ENCODE data around the gene CNTNAP5.

Gene CNTNAP5

GRCh38 chr2:124264551-124265091 is 239.5 kb downstream of the CNTNAP5 start:
- DNase-seq (ENCODE audit: low read depth in 2 of 2) = no peak

GRCh38 chr2:124267794-124268193 is 242.7 kb downstream of the CNTNAP5 start:
- DNase-seq (ENCODE audit: low read depth in 2 of 2) = no peak

GRCh38 chr2:124269348-124269747 is 244.3 kb downstream of the CNTNAP5 start:
- DNase-seq (ENCODE audit: low read depth in 2 of 2) = no peak

- no peak for DNase-seq (ENCODE audit: low read depth in 2 of 2)
Observed at GRCh38 chr2:124272261-124272841, 247.3 kb downstream of the CNTNAP5 start.

- DNase-seq (ENCODE audit: low read depth in 2 of 2) = no peak
Observed at GRCh38 chr2:124281541-124281940, 256.5 kb downstream of the CNTNAP5 start.

GRCh38 chr2:124283096-124283495 is 258.0 kb downstream of the CNTNAP5 start:
- DNase-seq (ENCODE audit: low read depth in 2 of 2) = no peak

GRCh38 chr2:124286089-124286783 is 261.1 kb downstream of the CNTNAP5 start:
- no peak for DNase-seq (ENCODE audit: low read depth in 2 of 2)

GRCh38 chr2:124289060-124289459 is 264.0 kb downstream of the CNTNAP5 start:
- no peak for DNase-seq (ENCODE audit: low read depth in 2 of 2)

GRCh38 chr2:124289615-124290014 is 264.5 kb downstream of the CNTNAP5 start:
- no peak for DNase-seq (ENCODE audit: low read depth in 2 of 2)

- DNase-seq (ENCODE audit: low read depth in 2 of 2) = no peak
Observed at GRCh38 chr2:124296470-124296869, 271.4 kb downstream of the CNTNAP5 start.

- no peak for DNase-seq (ENCODE audit: low read depth in 2 of 2)
Observed at GRCh38 chr2:124301915-124302314, 276.8 kb downstream of the CNTNAP5 start.

GRCh38 chr2:124308319-124309062 is 283.4 kb downstream of the CNTNAP5 start:
- DNase-seq (ENCODE audit: low read depth in 2 of 2) = no peak

GRCh38 chr2:124309563-124310138 is 284.6 kb downstream of the CNTNAP5 start:
- no peak for DNase-seq (ENCODE audit: low read depth in 2 of 2)

- no peak for DNase-seq (ENCODE audit: low read depth in 2 of 2)
Observed at GRCh38 chr2:124310671-124311070, 285.6 kb downstream of the CNTNAP5 start.

GRCh38 chr2:124314084-124314483 is 289.0 kb downstream of the CNTNAP5 start:
- no peak for DNase-seq (ENCODE audit: low read depth in 2 of 2)

- DNase-seq (ENCODE audit: low read depth in 2 of 2) = no peak
Observed at GRCh38 chr2:124315221-124315880, 290.3 kb downstream of the CNTNAP5 start.

- DNase-seq (ENCODE audit: low read depth in 2 of 2) = no peak
Observed at GRCh38 chr2:124316133-124316532, 291.0 kb downstream of the CNTNAP5 start.

- DNase-seq (ENCODE audit: low read depth in 2 of 2) = no peak
Observed at GRCh38 chr2:124316881-124317605, 292.0 kb downstream of the CNTNAP5 start.

GRCh38 chr2:124317628-124318027 is 292.5 kb downstream of the CNTNAP5 start:
- DNase-seq (ENCODE audit: low read depth in 2 of 2) = no peak

- no peak for DNase-seq (ENCODE audit: low read depth in 2 of 2)
Observed at GRCh38 chr2:124318913-124319312, 293.8 kb downstream of the CNTNAP5 start.

- no peak for DNase-seq (ENCODE audit: low read depth in 2 of 2)
Observed at GRCh38 chr2:124319577-124319976, 294.5 kb downstream of the CNTNAP5 start.

All from stimulated activated CD8-positive, alpha-beta memory T cell treated with anti-CD3 and anti-CD28 coated beads, Interleukin-15, amount 100 ng/mL, for 48 hours (primary cell).